Limb (tissue), 2 donors: Measurements from ENCODE around the gene GNG10.
"Not testable (repeated sequence)": the region's sequence is repeated elsewhere in the genome, so short reads cannot be mapped to it uniquely, and the experiment has no call there.

Experiments
- DNase-seq, 2 donors: peaks; one replicate each; pipeline ENCODE4 v3.0.0-alpha.2; 2016; ENCODE audit errors: extremely low spot score in 2 of 2

Gene GNG10

DNA sequence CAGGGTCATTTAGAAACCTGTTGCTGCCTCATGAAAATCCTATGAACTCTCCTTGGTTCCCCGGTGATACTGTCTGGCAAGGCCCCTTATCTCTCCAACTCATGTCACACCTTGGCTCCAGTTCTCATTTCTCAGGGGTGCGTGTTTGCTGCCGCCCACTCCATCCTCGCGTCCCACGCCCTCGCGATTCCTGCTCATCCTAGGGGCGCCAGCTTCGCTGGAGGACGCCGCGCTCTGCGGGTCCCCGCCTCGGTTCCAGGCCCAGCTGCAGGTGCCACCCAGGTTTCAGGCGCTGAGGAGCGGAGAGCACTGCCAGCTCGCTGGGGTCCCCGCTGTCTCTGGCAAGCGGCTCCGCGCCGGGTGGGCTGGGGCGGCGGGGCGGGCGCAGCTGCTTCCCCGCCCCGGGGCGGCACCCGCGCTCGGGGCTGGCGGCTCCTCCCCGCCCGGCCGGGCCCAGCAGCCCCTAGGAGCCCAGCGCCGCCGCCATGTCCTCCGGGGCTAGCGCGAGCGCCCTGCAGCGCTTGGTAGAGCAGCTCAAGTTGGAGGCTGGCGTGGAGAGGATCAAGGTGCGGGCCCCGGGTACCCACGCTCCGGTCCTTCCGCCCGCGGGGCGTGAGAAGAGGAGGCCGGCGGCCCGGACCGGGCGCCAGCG lies at the start of gene GNG10:
GNG10 (plus strand) TSS at position 456 of the 652 bp plus-strand sequence; CDS start at position 486, 30 bp downstream.
- DNase-seq = peak; percentile 55 to 83

DNA sequence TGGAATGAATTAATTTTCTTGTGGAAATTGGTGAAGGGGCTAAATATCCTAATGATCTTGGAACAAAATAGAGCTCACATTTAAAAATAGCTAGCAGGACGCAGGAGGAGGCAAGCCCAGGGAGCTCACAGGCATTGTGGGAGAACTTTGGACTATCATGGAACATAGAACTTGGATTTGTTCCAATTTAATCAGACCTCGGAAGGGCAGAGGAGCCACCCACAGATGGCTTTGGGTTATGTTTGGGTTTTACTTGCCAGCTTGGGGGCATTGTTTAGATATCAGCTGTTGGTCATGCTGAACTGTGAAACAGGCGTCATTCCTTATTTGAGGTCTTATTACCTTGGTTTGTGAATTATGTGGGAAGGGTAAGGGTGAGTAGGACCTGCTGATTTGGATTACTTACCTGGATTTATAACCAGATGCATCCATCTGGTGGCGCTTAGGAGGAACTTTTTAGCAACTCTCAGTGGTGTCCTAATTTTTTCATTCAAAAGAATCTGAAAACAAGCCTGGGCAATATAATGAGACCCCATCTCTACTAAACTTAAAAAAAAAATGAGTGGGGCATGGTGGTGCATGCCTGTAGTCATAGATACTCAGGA lies 47.9 kb upstream of the GNG10 start:
- no peak for DNase-seq

- no peak for DNase-seq
Observed at GRCh38 chr9:111615928-111616327, 45.5 kb upstream of the GNG10 start.

- DNase-seq = not testable (repeated sequence)
Observed at GRCh38 chr9:111617349-111617748, 44.1 kb upstream of the GNG10 start.

GRCh38 chr9:111621895-111622480 lies 39.4 kb upstream of the GNG10 start:
- no peak for DNase-seq

GRCh38 chr9:111622626-111623025 lies 38.8 kb upstream of the GNG10 start:
- DNase-seq = no peak

- DNase-seq = no peak
Observed at GRCh38 chr9:111627260-111627963, 34.0 kb upstream of the GNG10 start.

DNA sequence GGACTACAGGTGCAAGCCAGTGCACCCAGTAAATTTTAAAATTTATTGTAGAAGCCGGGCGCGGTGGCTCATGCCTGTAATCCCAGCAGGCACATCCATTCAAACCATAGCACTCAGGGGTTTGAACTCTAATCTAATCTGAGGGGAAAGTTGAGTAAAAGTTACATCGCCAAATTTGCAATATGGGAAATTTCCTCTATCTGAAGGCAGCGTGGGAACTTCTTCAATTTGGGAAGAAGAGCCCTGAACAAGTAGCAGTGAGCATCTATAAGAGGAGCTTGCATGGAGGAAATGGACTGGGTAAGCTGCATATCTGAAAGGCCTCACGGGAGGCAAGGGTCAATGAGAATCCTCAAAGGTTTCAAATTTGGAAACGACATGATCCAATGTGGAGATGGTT lies 33.0 kb upstream of the GNG10 start:
- no peak for DNase-seq

- DNase-seq = no peak
Observed at GRCh38 chr9:111630182-111630963, 31.0 kb upstream of the GNG10 start.

DNA sequence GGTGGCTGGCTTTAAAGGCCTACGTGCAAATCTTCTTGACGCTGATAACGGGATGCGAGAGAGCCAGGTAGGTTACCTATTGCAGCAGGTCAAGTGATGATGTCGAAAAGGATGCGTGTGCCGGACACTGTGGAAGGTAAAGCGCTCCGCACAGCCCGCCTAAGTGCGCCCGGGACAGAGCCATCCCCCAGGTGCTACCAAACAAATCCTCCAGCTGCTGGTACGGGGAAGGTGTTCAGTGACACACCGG lies 30.5 kb upstream of the GNG10 start:
- no peak for DNase-seq

GRCh38 chr9:111631214-111631971 lies 30.0 kb upstream of the GNG10 start, which contains the start of gene DNAJC25:
TSS of gene DNAJC25 (plus strand) at chr9:111631334. CDS start at chr9:111631408, 74 bp downstream.
- peak; percentile 97 to 99 for DNase-seq

DNA sequence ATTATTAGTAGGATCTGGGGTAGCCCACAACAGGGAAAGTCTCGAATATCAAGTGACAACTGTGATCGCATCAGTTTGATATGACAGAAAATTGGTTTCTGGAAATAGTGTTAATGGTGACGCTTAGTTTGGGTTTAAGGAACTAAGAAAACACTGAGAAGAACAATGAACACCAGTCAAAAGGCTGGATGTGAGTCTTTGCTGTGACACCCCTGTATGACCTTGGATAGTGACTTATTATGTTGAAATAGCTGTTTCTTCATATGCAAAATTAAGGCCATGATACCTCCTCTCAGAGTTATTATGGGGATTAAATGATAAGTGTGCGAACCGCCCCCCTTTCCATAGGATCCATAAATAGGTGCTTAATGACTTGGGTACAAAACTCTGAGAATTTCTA lies 29.3 kb upstream of the GNG10 start:
- DNase-seq = no peak

DNA sequence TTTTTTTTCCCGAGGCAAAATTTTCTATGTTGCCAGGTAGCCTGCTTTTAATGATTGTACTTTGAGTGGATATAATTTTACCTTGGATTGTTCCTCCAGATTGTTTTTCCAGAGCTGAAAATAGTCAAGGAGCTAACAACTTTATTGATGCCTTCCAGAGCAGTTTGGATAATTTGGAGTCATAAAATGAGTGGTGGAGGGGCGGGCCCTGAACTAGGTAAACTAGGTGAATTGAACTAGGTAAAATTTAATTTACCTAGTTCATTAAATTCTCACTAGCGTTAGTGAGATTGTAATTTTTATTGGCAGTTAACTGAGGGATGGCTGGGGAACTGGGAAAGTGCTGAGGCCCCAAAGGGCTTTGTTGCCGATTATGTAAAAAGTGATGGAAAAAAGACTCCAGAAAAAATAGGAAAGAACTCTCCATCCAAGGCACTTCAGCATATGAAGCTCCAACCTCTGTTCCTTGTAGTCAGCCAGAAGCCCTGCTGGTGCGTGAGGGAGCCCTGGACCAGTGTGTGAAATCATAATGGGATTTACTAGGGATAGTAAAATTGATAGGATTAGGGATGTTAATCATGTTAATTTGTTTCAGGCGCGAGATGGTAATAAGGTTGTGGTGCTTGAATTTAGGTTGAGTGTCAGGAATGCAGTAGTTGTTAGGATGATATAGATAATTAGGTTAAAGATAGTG lies 28.6 kb upstream of the GNG10 start:
- no peak for DNase-seq

DNA sequence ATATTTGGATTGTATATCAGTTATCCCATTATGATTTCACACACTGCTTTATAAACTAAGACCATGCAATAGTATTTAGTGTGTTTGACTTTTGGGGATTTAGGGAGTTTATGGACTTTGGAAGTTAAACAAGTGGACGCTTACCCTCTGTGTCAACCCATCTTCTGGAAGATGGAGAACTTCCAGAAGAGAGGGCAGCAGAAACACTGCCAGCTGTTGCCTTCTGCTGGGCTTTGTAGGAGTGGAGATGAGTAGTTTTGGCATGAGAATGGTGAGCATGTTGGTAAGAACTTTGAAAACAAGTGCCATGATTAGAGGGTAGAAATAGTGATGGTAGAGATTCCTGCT lies 28.0 kb upstream of the GNG10 start:
- no peak for DNase-seq

GRCh38 chr9:111634860-111635259 lies 26.5 kb upstream of the GNG10 start:
- no peak for DNase-seq

DNA sequence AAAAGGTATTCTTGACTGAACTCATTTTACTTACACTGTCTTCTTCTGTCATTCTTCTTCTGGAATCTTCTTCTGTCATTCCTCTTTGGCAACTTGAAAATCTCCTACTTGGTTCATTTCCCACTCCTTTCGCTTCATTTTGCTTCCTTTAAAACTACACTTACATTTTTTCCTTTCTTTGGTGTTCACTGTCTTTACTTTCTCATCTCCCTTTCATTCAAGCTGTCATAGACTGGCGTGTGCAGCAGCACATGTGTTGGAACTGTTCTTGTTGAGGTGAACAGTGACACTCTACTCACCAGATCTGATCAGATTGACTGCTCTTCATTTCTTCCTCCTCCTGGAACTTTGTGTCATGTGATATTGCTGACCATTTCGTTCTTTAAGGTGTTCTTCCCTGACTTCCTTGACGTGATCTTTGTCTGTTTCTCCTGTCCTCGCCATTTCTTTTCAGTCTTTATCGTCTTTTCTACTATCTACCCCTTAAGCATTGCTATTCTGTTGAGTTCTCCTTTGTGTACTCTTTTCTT lies 23.9 kb upstream of the GNG10 start:
- DNase-seq = no peak

- no peak for DNase-seq
Observed at GRCh38 chr9:111644195-111644772, 17.1 kb upstream of the GNG10 start.

DNA sequence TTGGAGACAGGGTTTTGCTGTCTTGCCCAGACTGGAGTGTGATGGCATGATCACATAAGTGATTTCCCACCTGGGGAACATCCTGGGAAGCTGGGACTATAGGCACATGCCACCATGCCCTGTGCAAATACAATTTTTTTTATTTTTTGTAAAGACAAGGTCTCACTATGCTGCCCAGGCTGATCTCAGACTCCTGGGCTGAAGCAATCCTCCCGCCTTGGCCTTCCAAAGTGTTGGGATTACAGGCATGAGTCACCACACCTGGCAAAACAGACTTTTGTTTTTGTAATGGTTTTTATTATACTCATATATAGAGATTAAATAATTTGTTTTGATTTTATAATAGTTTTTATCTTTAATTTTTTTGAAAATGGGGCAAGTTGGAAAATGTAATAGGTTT lies 15.6 kb upstream of the GNG10 start:
- no peak for DNase-seq

DNA sequence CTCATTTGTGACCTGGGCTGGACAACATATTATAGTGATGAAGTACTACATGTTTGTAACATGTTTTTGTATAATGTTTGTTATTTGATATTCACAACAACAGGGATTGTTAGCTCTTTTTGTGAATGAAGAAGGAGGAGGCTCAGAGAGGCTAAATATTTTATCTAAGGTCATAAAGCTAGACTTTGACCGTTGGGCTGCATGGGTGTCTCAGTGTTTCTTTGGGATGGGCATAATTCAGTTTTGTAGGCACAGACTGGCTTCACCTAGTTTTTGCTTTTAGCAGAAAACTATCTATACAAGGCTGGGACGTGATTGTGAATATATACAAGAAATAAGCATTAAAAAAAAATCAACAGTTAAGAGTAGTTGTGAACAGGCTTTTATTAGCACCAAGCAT lies 15.0 kb upstream of the GNG10 start:
- DNase-seq = no peak

GRCh38 chr9:111648066-111648465 lies 13.3 kb upstream of the GNG10 start:
- DNase-seq = no peak
